GM19240 (cell line): ENCODE measurements around the gene FAM43A.

Experiments used
- DNase-seq: peaks from one replicate; pipeline ENCODE4 v3.0.0; 2011; ENCODE audit warnings: low spot score; ENCODE audit not compliant: insufficient read length

The FAM43A gene

GRCh38 chr3:194705761-194706160, 20.1 kb downstream of the FAM43A start:
- DNase-seq, result no peak

DNA sequence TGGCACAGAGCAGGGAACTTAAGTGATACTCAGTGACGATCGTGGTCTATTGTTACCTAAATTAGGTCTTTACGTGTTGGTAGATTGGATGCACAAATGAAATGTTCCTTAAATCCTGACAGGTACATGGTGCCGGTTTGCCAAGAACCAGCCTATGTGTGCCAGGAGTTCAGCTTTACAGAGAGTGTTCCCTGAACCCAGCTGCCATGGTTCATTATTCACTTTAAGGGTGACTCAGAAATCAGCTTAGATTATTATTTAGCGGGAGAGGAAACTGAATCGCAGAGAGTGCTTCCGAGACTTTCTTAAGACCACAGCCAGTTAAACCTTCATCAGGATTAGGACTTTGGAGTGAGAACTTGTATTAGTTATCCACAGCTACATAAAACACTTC, 21.5 kb downstream of the FAM43A start:
- DNase-seq, result no peak

DNA sequence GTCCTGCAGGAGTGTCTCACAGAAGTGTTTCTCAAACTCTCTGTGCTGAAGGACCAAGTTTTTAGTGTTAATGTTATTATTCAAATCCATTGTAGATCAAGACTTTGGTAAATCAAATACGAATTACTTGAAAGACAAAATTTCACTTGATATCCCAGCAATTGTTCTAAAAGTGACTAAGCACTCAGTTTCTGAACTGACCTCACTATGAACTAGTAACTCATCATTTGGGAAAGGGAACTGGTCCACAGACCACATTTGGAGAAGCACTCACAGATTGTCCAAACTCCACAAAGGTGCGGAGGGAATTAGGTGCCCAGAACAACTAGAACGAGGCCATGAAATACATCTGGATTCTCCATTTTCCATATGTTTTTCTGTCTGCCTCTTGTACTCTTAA, 25.6 kb downstream of the FAM43A start:
- DNase-seq, result no peak

DNA sequence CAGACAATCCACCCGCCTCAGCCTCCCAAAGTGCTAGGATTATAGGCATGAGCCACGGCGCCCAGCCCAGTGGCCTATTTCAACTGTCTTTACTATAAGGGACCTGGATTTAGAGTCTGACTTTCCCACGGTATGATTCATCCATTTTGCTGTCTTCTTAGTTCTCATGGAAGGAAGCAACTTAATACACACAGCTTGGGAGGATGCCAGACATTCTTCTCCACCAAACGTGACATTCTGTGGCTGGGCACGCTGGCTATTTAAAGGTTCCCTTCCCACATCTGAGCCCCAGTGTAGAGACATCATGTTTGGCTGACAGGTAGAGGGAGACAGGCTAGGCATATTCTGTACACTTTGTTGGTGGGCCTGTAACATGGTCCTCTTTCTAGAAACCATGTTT, 26.2 kb downstream of the FAM43A start:
- DNase-seq, result no peak

DNA sequence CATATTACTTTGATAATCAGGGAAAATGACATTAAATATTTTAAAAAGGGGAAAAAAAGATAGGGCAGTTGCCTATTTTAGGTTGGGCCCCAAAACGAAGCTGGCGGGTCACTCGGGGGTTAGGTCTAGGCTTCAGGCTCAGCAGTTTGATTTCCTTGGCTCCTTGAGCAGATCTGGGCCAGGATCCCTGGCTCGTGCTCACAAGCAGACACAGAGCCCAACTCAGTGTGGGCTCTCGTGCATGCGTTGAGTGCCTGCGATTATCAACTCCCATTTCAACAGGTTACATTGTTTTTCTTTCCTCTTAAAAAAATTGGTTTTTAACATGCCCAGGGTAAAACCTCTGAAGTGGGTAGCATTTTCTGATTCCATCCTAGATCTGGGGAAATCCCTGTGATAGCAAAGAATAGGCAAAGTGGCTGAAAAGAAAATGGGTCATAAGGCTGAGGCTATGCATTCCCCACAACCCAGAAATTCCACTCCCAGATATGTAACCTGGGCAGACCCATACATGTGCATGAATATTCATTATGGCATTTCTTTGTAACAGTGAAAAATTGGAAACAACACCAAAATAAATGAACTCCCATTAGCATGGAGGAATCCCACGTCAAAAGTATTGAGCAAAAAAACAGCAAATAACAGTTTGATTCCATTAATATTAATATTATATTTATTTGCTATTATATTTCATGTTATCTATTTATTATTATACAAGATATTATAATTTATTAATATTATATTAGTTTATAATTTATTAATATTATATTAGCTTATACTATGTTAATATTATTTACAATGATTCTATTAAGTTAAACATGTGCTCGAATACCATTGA, 27.8 kb downstream of the FAM43A start:
- no peak for DNase-seq

- DNase-seq, result no peak
Measured at GRCh38 chr3:194714137-194714455, 28.4 kb downstream of the FAM43A start.

GRCh38 chr3:194714564-194714963, 28.9 kb downstream of the FAM43A start:
- DNase-seq, result no peak

DNA sequence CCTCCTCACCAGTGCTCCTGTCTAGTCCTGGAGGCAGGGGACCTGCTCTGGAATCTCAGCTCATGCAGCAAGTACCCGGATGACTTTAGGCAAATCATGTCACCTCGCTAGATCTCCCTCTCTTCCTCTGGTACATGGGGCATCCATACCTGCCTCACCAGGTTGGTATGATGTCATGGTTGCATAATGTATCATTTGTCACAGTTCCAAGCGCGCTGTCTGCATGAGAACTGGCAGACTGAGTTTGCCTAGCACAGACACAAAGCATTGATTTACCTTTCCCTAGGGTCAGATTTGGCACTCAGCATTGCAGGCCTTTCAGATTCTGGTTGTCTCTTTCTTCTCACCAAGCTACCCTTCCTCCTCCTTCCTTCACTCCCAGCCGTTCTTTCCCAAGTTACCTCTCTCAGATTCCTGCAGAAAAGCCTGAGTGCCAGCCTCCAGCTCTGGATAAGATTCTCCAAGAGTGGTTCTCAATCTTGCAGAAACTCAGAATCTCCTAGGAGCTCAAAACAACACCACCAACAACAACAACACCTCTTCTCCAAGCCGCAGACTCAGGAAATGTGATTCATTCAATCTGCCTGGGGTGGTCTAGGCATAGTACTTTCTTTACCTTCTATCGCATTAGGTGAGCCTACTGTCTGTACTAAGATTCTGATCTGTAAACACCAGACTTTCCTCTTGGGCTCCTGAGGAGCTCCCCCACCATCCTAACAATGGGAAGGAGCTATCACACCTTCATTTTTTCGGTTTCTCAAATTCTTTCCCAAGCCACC, 29.5 kb downstream of the FAM43A start:
- DNase-seq, result no peak

GRCh38 chr3:194718079-194718478, 32.4 kb downstream of the FAM43A start:
- DNase-seq, result no peak

GRCh38 chr3:194720048-194720447, 34.4 kb downstream of the FAM43A start:
- no peak for DNase-seq

- no peak for DNase-seq
Measured at GRCh38 chr3:194723846-194724618, 38.3 kb downstream of the FAM43A start.

DNA sequence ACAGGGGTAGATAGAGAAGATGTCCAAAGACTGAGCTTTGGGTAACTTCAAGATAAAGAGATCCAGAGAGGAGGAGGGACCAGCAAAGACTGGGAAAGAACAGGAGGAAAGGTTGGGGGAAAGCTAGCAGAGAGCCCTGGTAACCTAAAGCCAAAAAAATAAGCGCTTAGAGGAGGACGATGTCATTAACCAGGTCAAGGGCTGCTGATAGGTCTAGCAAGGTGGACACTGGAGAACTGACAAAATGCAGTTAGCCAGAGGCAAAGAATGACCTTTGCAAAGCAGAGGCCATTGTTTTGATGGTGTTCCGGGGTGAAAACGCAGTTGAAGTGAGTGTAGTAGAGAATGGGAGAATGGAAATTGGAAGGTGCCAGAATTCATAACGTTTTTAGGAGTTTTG, 39.7 kb downstream of the FAM43A start:
- no peak for DNase-seq

- no peak for DNase-seq
Measured at GRCh38 chr3:194727435-194728128, 41.9 kb downstream of the FAM43A start.

GRCh38 chr3:194728986-194729385, 43.3 kb downstream of the FAM43A start:
- no peak for DNase-seq

DNA sequence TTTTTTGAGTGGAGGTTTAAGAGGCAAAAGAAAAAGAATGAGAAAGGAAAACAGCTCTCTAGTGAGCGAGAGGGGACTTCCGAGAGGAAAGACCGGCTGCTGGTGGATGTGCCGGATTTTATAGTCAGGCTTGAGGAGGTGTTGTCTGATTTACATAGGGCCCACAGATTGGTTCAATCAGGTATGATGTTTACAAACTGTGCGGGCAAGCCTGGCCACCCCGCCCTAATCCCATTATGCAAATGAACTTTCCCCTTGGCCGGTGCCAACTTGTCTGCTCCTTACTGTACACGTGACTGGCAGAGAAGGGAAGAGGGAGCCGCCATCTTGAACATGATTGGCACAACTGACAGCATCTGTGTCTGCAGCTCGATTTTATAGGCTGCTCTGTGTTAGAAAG, 44.7 kb downstream of the FAM43A start:
- no peak for DNase-seq

DNA sequence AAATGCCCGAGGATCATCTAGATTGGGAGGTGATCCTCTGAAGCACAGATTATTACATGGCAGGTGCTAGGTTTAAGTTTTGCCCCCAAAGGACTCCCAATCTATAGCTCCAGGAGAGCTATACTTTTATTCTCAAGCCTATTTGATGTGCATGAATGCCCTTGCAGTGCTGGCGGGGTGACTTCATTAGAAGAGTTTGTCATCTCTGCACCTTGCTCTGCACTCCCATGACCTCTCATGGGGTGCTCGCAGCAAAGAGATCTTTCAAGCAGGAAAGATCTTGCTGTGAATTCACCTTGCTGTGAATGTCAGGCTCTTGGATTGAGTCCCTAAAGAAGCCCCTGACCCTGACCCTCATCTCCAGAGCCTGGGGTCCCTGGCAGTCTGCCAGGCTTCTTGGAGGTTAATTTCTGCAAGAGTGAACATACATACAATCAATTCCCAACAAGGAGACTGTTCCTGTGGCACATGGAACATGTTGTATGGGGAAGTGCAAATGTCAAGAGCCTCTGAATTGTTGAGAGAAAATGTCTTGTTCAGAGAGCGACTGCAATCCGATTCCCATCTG, 45.9 kb downstream of the FAM43A start:
- DNase-seq, result no peak

GRCh38 chr3:194732617-194733016, 46.9 kb downstream of the FAM43A start:
- no peak for DNase-seq

DNA sequence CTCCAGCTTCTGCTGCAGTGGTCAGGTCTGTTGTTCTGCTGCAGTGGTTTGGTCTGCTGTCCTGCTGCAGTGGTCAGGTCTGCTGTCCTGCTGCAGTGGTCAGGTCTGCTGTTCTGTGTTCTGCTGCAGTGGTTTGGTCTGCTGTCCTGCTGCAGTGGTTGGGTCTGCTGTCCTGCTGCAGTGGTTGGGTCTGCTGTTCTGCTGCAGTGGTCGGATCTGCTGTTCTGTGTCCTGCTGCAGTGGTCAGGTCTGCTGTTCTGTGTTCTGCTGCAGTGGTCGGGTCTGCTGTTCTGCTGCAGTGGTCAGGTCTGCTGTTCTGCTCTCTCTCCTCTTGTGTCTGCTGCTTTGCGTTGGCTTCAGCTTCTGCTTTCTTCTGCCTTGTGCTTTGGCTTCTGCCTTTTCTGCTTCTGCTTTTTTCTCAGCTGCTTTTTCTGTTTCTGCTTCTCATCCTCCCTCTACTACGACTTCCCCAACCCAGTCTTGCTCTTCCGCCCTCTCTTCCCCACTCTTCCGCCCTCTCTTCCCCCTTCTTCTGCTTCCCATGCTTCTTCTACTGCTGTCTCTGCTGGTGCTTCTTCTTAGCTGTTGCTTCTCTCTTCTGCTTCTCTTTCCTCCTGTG, 50.7 kb downstream of the FAM43A start:
- peak; percentile 16 for DNase-seq

GRCh38 chr3:194736896-194737600, 51.4 kb downstream of the FAM43A start:
- peak; percentile 30 for DNase-seq
